ENCODE measurements around the gene SLC39A3.
A peak's percentile ranks its signal among the peaks of the same experiment; 100 is the strongest.
"Not testable (repeated sequence)": the region's sequence is repeated elsewhere in the genome, so short reads cannot be mapped to it uniquely, and the experiment has no call there.

Gene SLC39A3

GRCh38 chr19:2721570-2722540 lies 18.0 kb downstream of the SLC39A3 start:
- DNase-seq, result no peak

- DNase-seq, result no peak
These were observed 18.8 kb downstream of the SLC39A3 start, which contains the start of gene DIRAS1 for GRCh38 chr19:2720777-2721569. DIRAS1 (minus strand) TSS chr19:2721372; CDS start chr19:2717806, 3,566 bp downstream.

GRCh38 chr19:2719920-2720776 lies 19.7 kb downstream of the SLC39A3 start:
- DNase-seq, result no peak

GRCh38 chr19:2719232-2719735 lies 20.5 kb downstream of the SLC39A3 start:
- DNase-seq, result no peak

GRCh38 chr19:2717638-2718541 lies 21.9 kb downstream of the SLC39A3 start:
- DNase-seq, result no peak

- DNase-seq, result no peak
These were observed 22.8 kb downstream of the SLC39A3 start for GRCh38 chr19:2716722-2717637.

GRCh38 chr19:2716275-2716650 lies 23.6 kb downstream of the SLC39A3 start:
- no peak for DNase-seq

- no peak for DNase-seq
These were observed 24.1 kb downstream of the SLC39A3 start for GRCh38 chr19:2715470-2716274.

GRCh38 chr19:2714531-2715269 lies 25.1 kb downstream of the SLC39A3 start:
- DNase-seq, result no peak

- DNase-seq, result not testable (repeated sequence)
These were observed 25.7 kb downstream of the SLC39A3 start for GRCh38 chr19:2714102-2714501.

GRCh38 chr19:2713170-2713569 lies 26.6 kb downstream of the SLC39A3 start:
- not testable (repeated sequence) for DNase-seq

- no peak for DNase-seq
These were observed 28.0 kb downstream of the SLC39A3 start for GRCh38 chr19:2711875-2712205.

- no peak for DNase-seq
These were observed 28.5 kb downstream of the SLC39A3 start for GRCh38 chr19:2711172-2711874.

GRCh38 chr19:2706251-2706650 lies 33.6 kb downstream of the SLC39A3 start:
- no peak for DNase-seq

- DNase-seq, result no peak
These were observed 36.1 kb downstream of the SLC39A3 start for GRCh38 chr19:2703691-2704216.

GRCh38 chr19:2703077-2703437 lies 36.8 kb downstream of the SLC39A3 start:
- no peak for DNase-seq

GRCh38 chr19:2702170-2703076 lies 37.4 kb downstream of the SLC39A3 start, which contains the start of gene GNG7:
GNG7 (minus strand) TSS chr19:2702694; CDS start chr19:2520688, 182,006 bp downstream.
- DNase-seq, result peak; percentile 95 to 96
